Measurements from ENCODE around the gene ZNF304. TPM values are rescaled to one million over a fixed set of nuclear protein-coding genes. Genes with fewer than 3 reads are reported as not detected.

The ZNF304 gene
- total and polyA plus RNA-seq, 8 donors: 1.1 to 4.6 (median 2.5) TPM

DNA sequence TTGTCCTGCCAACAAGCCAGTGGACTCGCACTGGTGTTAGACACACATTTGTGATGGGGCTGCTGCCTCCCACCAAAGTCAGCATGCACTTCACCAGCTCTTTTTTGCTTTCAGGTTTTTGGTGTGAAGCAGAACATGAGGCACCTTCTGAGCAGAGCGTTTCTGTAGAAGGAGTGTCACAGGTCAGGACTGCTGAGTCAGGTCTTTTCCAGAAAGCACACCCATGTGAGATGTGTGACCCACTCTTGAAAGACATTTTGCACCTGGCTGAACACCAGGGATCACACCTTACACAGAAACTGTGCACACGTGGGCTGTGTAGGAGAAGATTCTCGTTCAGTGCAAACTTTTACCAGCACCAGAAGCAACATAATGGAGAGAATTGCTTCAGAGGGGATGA is 4.8 kb downstream of the ZNF304 start:
- intact Hi-C loops (cut with DNase I): no loop called here
- no peak for TF ChIP-seq CTCF (IDR thresholded peaks at IDR 0.05)
- H3K36me3 ChIP-seq: peaks cover 4 to 33% (median 15%) of the 10 kb centered on the region in 3 donors
- ATAC-seq (no peak), DNase-seq (no peak), FAIRE-seq (no peak)
- H3K9me3 ChIP-seq: no peaks in the 10 kb centered on the region
- 93 to 95% methylated on average over 4 of the region's 4 CpGs for WGBS, 2 donors
- H3K4me3 ChIP-seq: no peak overlapping the region
- peaks cover 0 to 3% (median 0%) of the 10 kb centered on the region in 3 donors for H3K4me1 ChIP-seq
- no peak overlapping the region for H3K27ac ChIP-seq
- H3K27me3 ChIP-seq: no peaks in the 10 kb centered on the region

DNA sequence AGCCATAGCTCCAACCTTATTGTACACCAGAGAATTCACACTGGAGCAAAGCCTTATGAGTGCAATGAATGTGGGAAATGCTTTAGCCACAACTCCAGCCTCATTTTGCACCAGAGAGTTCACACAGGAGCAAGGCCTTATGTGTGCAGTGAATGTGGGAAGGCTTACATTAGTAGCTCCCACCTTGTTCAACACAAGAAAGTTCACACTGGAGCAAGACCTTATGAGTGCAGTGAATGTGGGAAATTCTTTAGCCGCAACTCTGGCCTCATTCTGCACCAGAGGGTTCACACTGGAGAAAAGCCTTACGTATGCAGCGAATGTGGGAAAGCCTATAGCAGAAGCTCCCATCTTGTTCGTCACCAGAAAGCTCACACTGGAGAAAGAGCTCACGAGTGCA is 6.3 kb downstream of the ZNF304 start:
- H3K27ac ChIP-seq: no peak overlapping the region
- TF ChIP-seq CTCF (IDR thresholded peaks at IDR 0.05): no peak
- no peak for ATAC-seq
- 97 to 99% methylated on average over 5 of the region's 5 CpGs for WGBS, 2 donors
- no peak for DNase-seq
- no peak overlapping the region for H3K4me3 ChIP-seq
- H3K27me3 ChIP-seq: no peaks in the 10 kb centered on the region
- no peaks in the 10 kb centered on the region for H3K9me3 ChIP-seq
- H3K36me3 ChIP-seq: peaks cover 4 to 33% (median 15%) of the 10 kb centered on the region in 3 donors
- intact Hi-C loops (cut with DNase I): no loop called here
- H3K4me1 ChIP-seq: no peaks in the 10 kb centered on the region
- no peak for FAIRE-seq

DNA sequence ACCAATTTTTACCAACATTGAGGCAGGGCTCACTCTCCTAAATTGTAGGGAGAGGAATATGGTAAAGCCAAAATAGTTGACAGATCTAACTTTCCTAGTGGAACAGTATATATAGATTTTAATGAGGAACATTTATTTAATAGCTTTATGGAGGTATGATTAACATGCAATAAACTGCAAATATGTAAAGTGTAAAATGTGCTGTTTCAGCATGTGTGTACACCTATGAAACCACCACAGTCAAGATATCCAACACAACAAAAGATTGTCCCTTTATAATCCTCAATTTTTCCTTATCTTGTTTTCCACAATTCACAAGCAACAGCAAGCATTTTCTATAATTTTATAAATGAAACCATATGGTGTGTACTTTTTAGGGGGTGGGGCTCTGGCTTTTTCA is 8.2 kb downstream of the ZNF304 start:
- Histone ChIP-seq H3K36me3 (peaks cover 4 to 30% (median 15%) of the 10 kb centered on the region in 3 donors), H3K4me3 (no peak overlapping the region), H3K27me3 (no peaks in the 10 kb centered on the region), H3K4me1 (peaks cover 2 to 3% (median 2%) of the 10 kb centered on the region in 3 donors), H3K27ac (no peak overlapping the region), H3K9me3 (no peaks in the 10 kb centered on the region)
- intact Hi-C loops (cut with DNase I): no loop called here
- TF ChIP-seq CTCF (IDR thresholded peaks at IDR 0.05): no peak
- DNase-seq: no peak
- FAIRE-seq: no peak
- no peak for ATAC-seq

DNA sequence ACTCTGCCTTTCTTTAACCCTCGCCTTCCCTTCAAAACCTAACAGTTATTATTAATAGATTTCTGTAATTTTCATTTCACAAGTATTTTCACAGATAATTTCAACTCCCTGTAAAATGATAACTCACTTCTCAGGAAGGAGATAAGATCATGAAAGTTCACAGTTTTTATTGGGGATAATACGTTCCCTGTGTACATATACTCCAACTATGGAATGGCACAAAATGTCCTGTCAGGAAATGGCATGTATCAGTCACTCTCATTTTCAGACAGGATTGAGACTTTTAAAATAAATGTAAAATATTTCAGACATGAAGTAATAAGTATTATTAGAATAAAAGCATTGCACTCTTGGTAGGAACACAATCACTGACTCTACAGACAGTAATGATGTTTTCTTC is 11.3 kb downstream of the ZNF304 start:
- TF ChIP-seq CTCF (IDR thresholded peaks at IDR 0.05): no peak
- H3K9me3 ChIP-seq: no peaks in the 10 kb centered on the region
- 56 to 66% methylated on average over 2 of the region's 2 CpGs for WGBS, 2 donors
- no peak for ATAC-seq
- peaks cover 3 to 5% (median 3%) of the 10 kb centered on the region in 3 donors for H3K4me1 ChIP-seq
- intact Hi-C loops (cut with DNase I): no loop called here
- H3K4me3 ChIP-seq: peak overlapping the region in 2 of 4 donors; percentile 76 to 85
- peaks cover 0 to 5% (median 0%) of the 10 kb centered on the region in 3 donors for H3K36me3 ChIP-seq
- no peaks in the 10 kb centered on the region for H3K27me3 ChIP-seq
- H3K27ac ChIP-seq: peak overlapping the region; percentile 25 to 92 (median 49)
- DNase-seq: no peak
- no peak for FAIRE-seq

DNA sequence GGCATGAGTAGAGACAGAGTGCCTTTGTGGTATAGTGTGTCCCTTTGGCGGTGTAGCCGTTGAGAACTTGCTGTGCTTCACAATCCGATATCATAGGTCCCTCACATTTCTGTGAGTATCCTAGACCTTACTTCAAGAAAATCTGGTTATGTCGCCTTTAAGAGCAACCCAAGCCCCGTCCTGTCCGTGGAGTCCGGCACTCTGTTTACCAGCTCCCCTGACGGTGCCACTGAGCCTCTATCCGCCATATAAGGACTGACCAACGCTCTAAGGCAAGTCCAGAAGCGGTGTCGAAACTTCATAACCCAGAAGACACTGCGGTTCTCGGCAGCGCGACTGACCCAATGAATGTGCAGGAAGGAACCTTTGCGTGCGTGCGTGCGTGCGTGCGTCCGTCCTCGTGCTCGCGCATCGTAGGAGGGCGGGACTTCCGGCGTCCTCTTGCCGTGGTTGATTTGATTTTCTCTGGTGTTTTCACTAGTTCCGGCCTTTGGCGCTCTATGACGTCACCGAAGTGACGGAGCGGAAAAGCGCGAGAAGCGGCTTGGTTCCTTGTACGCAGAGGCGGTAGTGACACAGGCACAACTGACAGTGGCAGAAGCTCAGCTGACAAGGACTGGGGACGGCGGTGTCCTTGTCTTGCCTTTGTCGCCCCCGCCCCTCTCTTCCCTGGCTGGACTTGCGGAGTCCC is 12.1 kb downstream of the ZNF304 start, which contains the start of the genes TRAPPC2B and ZNF547:
Gene TRAPPC2B, plus strand, starts transcription at position 555 of the 691 bp plus-strand sequence. CDS start 1,283 bp downstream, outside the sequence.
Gene ZNF547, plus strand, starts transcription at position 555 of the 691 bp plus-strand sequence. CDS start 5,005 bp downstream, outside the sequence.
- FAIRE-seq: peak; percentile 99
- intact Hi-C loops (cut with DNase I): no loop called here
- Histone ChIP-seq H3K4me1 (peaks cover 3 to 5% (median 3%) of the 10 kb centered on the region in 3 donors), H3K36me3 (no peaks in the 10 kb centered on the region), H3K9me3 (no peaks in the 10 kb centered on the region), H3K4me3 (peak within 1 kb of the TSS; percentile 46 to 85 (median 71)), H3K27me3 (no peaks in the 10 kb centered on the region), H3K27ac (peak within 1 kb of the TSS; percentile 72 to 92 (median 84))
- peak; percentile 98 to 100 (median 100) for ATAC-seq
- no peak for TF ChIP-seq CTCF (IDR thresholded peaks at IDR 0.05)
- WGBS, 2 donors: 1% methylated on average over 47 of the region's 47 CpGs
- DNase-seq: peak; percentile 97 to 99 (median 98)

Measured in pancreas (tissue), 10 donors.